ENCODE measurements around the gene LRCH3.

GRCh38 chr3:197847866-197848401 lies 56.9 kb downstream of the LRCH3 start:
- TF ChIP-seq POLR2A (IDR thresholded peaks at IDR 0.05) (no peak), CTCF (IDR thresholded peaks at IDR 0.05) (no peak)
